ENCODE results near the gene SRPK2.

Gene SRPK2

GRCh38 chr7:105213611-105214010 lies 175.1 kb downstream of the SRPK2 start:
- TF ChIP-seq POLR2AphosphoS5 (IDR thresholded peaks at IDR 0.05; ENCODE audit: borderline replicate concordance, low read depth, low read length): no peak
- no peak for TF ChIP-seq FOXP2 (optimal IDR thresholded peaks at IDR 0.05; ENCODE audit: control extremely low read depth, extremely low read length, insufficient read depth)
- no peak for TF ChIP-seq EZH2 (IDR thresholded peaks at IDR 0.05)
- no peaks in the 10 kb centered on the region for H3K36me3 ChIP-seq (ENCODE audit: insufficient read depth, low read length)
- no peak overlapping the region for H3K4me3 ChIP-seq
- no peaks in the 10 kb centered on the region for H3K9me3 ChIP-seq (ENCODE audit: low read depth, low read length)
- H3K27ac ChIP-seq: no peak overlapping the region
- no peak overlapping the region for H3K9ac ChIP-seq (ENCODE audit: insufficient read length)
- no peak for DNase-seq (ENCODE audit: low read depth, low spot score)

GRCh38 chr7:105212212-105212611 lies 176.5 kb downstream of the SRPK2 start:
- Histone ChIP-seq H3K27ac (no peak overlapping the region), H3K4me3 (no peak overlapping the region), H3K9ac (ENCODE audit: insufficient read length) (no peak overlapping the region), H3K36me3 (ENCODE audit: insufficient read depth, low read length) (no peaks in the 10 kb centered on the region), H3K9me3 (ENCODE audit: low read depth, low read length) (no peaks in the 10 kb centered on the region)
- TF ChIP-seq EZH2 (IDR thresholded peaks at IDR 0.05) (no peak), POLR2AphosphoS5 (IDR thresholded peaks at IDR 0.05; ENCODE audit: borderline replicate concordance, low read depth, low read length) (no peak), FOXP2 (optimal IDR thresholded peaks at IDR 0.05; ENCODE audit: control extremely low read depth, extremely low read length, insufficient read depth) (no peak)
- DNase-seq (ENCODE audit: low read depth, low spot score): no peak

GRCh38 chr7:105210721-105211205 lies 178.0 kb downstream of the SRPK2 start:
- H3K27ac ChIP-seq: no peak overlapping the region
- DNase-seq (ENCODE audit: low read depth, low spot score): no peak
- TF ChIP-seq FOXP2 (optimal IDR thresholded peaks at IDR 0.05; ENCODE audit: control extremely low read depth, extremely low read length, insufficient read depth) (no peak), POLR2AphosphoS5 (IDR thresholded peaks at IDR 0.05; ENCODE audit: borderline replicate concordance, low read depth, low read length) (no peak), EZH2 (IDR thresholded peaks at IDR 0.05) (no peak)

GRCh38 chr7:105209870-105210269 lies 178.9 kb downstream of the SRPK2 start:
- Histone ChIP-seq H3K36me3 (ENCODE audit: insufficient read depth, low read length) (no peaks in the 10 kb centered on the region), H3K9me3 (ENCODE audit: low read depth, low read length) (no peaks in the 10 kb centered on the region), H3K4me3 (no peak overlapping the region), H3K27ac (no peak overlapping the region), H3K9ac (ENCODE audit: insufficient read length) (no peak overlapping the region)
- TF ChIP-seq POLR2AphosphoS5 (IDR thresholded peaks at IDR 0.05; ENCODE audit: borderline replicate concordance, low read depth, low read length): no peak
- TF ChIP-seq FOXP2 (optimal IDR thresholded peaks at IDR 0.05; ENCODE audit: control extremely low read depth, extremely low read length, insufficient read depth): no peak
- no peak for TF ChIP-seq EZH2 (IDR thresholded peaks at IDR 0.05)
- no peak for DNase-seq (ENCODE audit: low read depth, low spot score)

More at GRCh38 chr7:105210721-105211205, 178.0 kb downstream of the SRPK2 start:
- no peaks in the 10 kb centered on the region for H3K36me3 ChIP-seq (ENCODE audit: insufficient read depth, low read length)
- H3K9me3 ChIP-seq (ENCODE audit: low read depth, low read length): no peaks in the 10 kb centered on the region
- no peak overlapping the region for H3K4me3 ChIP-seq
- no peak overlapping the region for H3K9ac ChIP-seq (ENCODE audit: insufficient read length)

- no peak overlapping the region for H3K27ac ChIP-seq
- no peaks in the 10 kb centered on the region for H3K9me3 ChIP-seq (ENCODE audit: low read depth, low read length)
- no peak overlapping the region for H3K9ac ChIP-seq (ENCODE audit: insufficient read length)
- no peaks in the 10 kb centered on the region for H3K36me3 ChIP-seq (ENCODE audit: insufficient read depth, low read length)
- no peak for DNase-seq (ENCODE audit: low read depth, low spot score)
- TF ChIP-seq EZH2 (IDR thresholded peaks at IDR 0.05) (no peak), FOXP2 (optimal IDR thresholded peaks at IDR 0.05; ENCODE audit: control extremely low read depth, extremely low read length, insufficient read depth) (no peak), POLR2AphosphoS5 (IDR thresholded peaks at IDR 0.05; ENCODE audit: borderline replicate concordance, low read depth, low read length) (no peak)
- no peak overlapping the region for H3K4me3 ChIP-seq
These were observed 179.3 kb downstream of the SRPK2 start for GRCh38 chr7:105209433-105209832.

- Histone ChIP-seq H3K9ac (ENCODE audit: insufficient read length) (no peak overlapping the region), H3K4me3 (no peak overlapping the region), H3K9me3 (ENCODE audit: low read depth, low read length) (no peaks in the 10 kb centered on the region), H3K36me3 (ENCODE audit: insufficient read depth, low read length) (peaks cover 5% of the 10 kb centered on the region; the same call in 1 of the 2 replicates), H3K27ac (no peak overlapping the region)
- no peak for DNase-seq (ENCODE audit: low read depth, low spot score)
- TF ChIP-seq EZH2 (IDR thresholded peaks at IDR 0.05) (no peak), FOXP2 (optimal IDR thresholded peaks at IDR 0.05; ENCODE audit: control extremely low read depth, extremely low read length, insufficient read depth) (no peak), POLR2AphosphoS5 (IDR thresholded peaks at IDR 0.05; ENCODE audit: borderline replicate concordance, low read depth, low read length) (no peak)
These were observed 181.7 kb downstream of the SRPK2 start for GRCh38 chr7:105206985-105207384.

- TF ChIP-seq FOXP2 (optimal IDR thresholded peaks at IDR 0.05; ENCODE audit: control extremely low read depth, extremely low read length, insufficient read depth) (no peak), EZH2 (IDR thresholded peaks at IDR 0.05) (no peak), POLR2AphosphoS5 (IDR thresholded peaks at IDR 0.05; ENCODE audit: borderline replicate concordance, low read depth, low read length) (no peak)
- Histone ChIP-seq H3K27ac (no peak overlapping the region), H3K9ac (ENCODE audit: insufficient read length) (no peak overlapping the region), H3K9me3 (ENCODE audit: low read depth, low read length) (no peaks in the 10 kb centered on the region), H3K4me3 (no peak overlapping the region), H3K36me3 (ENCODE audit: insufficient read depth, low read length) (peaks cover 5% of the 10 kb centered on the region; the same call in 1 of the 2 replicates)
- no peak for DNase-seq (ENCODE audit: low read depth, low spot score)
These were observed 183.0 kb downstream of the SRPK2 start for GRCh38 chr7:105205592-105206237.

- no peak for TF ChIP-seq POLR2AphosphoS5 (IDR thresholded peaks at IDR 0.05; ENCODE audit: borderline replicate concordance, low read depth, low read length)
- TF ChIP-seq EZH2 (IDR thresholded peaks at IDR 0.05): no peak
- no peak for TF ChIP-seq FOXP2 (optimal IDR thresholded peaks at IDR 0.05; ENCODE audit: control extremely low read depth, extremely low read length, insufficient read depth)
- no peak overlapping the region for H3K27ac ChIP-seq
- H3K9ac ChIP-seq (ENCODE audit: insufficient read length): no peak overlapping the region
- DNase-seq (ENCODE audit: low read depth, low spot score): no peak
- H3K9me3 ChIP-seq (ENCODE audit: low read depth, low read length): no peaks in the 10 kb centered on the region
- no peak overlapping the region for H3K4me3 ChIP-seq
- H3K36me3 ChIP-seq (ENCODE audit: insufficient read depth, low read length): peaks cover 5% of the 10 kb centered on the region; the same call in 1 of the 2 replicates
These were observed 183.8 kb downstream of the SRPK2 start for GRCh38 chr7:105204953-105205352.

Measured in SK-N-MC (cell line).